Aorta (tissue), 5 donors: ENCODE measurements around the gene MUC22. TPM values are rescaled to one million over a fixed set of nuclear protein-coding genes. Genes with fewer than 3 reads are reported as not detected.
"Not testable (repeated sequence)": the region's sequence is repeated elsewhere in the genome, so short reads cannot be mapped to it uniquely, and the experiment has no call there.

Experiments
- ATAC-seq: fragments of 200-7000 bp; cut with Tn5 transposase; one replicate; pipeline ENCODE4 v1.9.1; 2022; ENCODE audit warnings: moderate library complexity; ENCODE audit not compliant: low FRiP score
- DNase-seq, 2 donors: peaks; one replicate each; pipeline ENCODE4 v3.0.0-alpha.2; 2020
- H3K27ac ChIP-seq, 2 donors: one replicate each; pipeline ENCODE4 v1.5.1; 2013; ENCODE audit warnings: low read length in 2 of 2, mild to moderate bottlenecking in 2 of 2, moderate library complexity in 2 of 2, control low read depth in 1 of 2, inconsistent platforms in 1 of 2, low read depth in 1 of 2
- H3K27me3 ChIP-seq, 2 donors: one replicate each; pipeline ENCODE4 v1.6.1; 2013; ENCODE audit warnings: control low read depth in 1 of 2, low read length in 1 of 2, mild to moderate bottlenecking in 1 of 2, moderate library complexity in 1 of 2; ENCODE audit not compliant: insufficient read depth in 2 of 2, control insufficient read depth in 1 of 2
- H3K36me3 ChIP-seq, 2 donors: one replicate each; pipeline ENCODE4 v1.6.1; 2013; ENCODE audit warnings: control low read depth in 1 of 2, low read length in 1 of 2, mild to moderate bottlenecking in 1 of 2; ENCODE audit not compliant: insufficient read depth in 2 of 2, control insufficient read depth in 1 of 2
- H3K4me1 ChIP-seq, 2 donors: one replicate each; pipeline ENCODE4 v1.6.1; 2013; ENCODE audit warnings: low read length in 2 of 2, control low read depth in 1 of 2, mild to moderate bottlenecking in 1 of 2, moderate library complexity in 1 of 2; ENCODE audit not compliant: insufficient read depth in 2 of 2, control insufficient read depth in 1 of 2
- H3K4me3 ChIP-seq, 2 donors: one replicate each; pipeline ENCODE4 v1.5.1; 2013; ENCODE audit warnings: low read length in 2 of 2, control low read depth in 1 of 2, mild to moderate bottlenecking in 1 of 2
- H3K9me3 ChIP-seq: one replicate; pipeline ENCODE4 v1.6.1; 2013; ENCODE audit warnings: mild to moderate bottlenecking, low read length; ENCODE audit not compliant: control insufficient read depth
- WGBS, 2 donors: extraction: QIAGEN DNeasy Blood & Tissue Kit; methylation state at CpG; one replicate each; pipeline ENCODE4 v1.1.7; 2013; 5-methylcytosine and 5-hydroxymethylcytosine counted together
- intact Hi-C, 2 donors: fragments of 100-400 bp; cut with DNase I; formaldehyde crosslinking; loops; one replicate each; pipeline versions ENCODE4 v1.14.2 to v1.15.0; 2022
- polyA plus RNA-seq, 2 donors: library from polyadenylated mRNA; stranded (reverse); fragments of 200-250 nt; gene quantifications; one replicate each; pipeline ENCODE4 v1.2.3, GENCODE V29; 2013
- total RNA-seq, 2 donors: library from RNA; stranded (reverse); fragmentation: NEBNext Ultra II Directional; extraction: Animal tissue kit (Norgen Biotek cat#: 25700); gene quantifications; one replicate each; pipeline ENCODE4 v1.2.1, GENCODE V29; 2021
- donor health status: healthy with polysubstance abuse.
- donor health status: Bipolar disorder and iron deficiency.
- donor health status: DM: no; HTN: no; CAD: no.
- donor health status: DM: no; HTN: no; CAD: no.
- donor health status: DM: yes; HTN: yes; CAD: no.

The MUC22 gene
- total and polyA plus RNA-seq, 4 donors = not detected

- Histone ChIP-seq H3K27me3 (no peaks in the 10 kb centered on the region), H3K4me3 (no peak overlapping the region), H3K27ac (no peak overlapping the region), H3K4me1 (no peaks in the 10 kb centered on the region), H3K36me3 (no peaks in the 10 kb centered on the region), H3K9me3 (no peaks in the 10 kb centered on the region)
- 85 to 88% methylated on average over 9 of the region's 9 CpGs for WGBS, 2 donors
- no peak for DNase-seq
- ATAC-seq = no peak
- intact Hi-C loops = no loop called here
Measured at GRCh38 chr6:30988209-30988825, 22.0 kb upstream of the MUC22 start.

GRCh38 chr6:30990422-30991086 lies 19.7 kb upstream of the MUC22 start:
- no peaks in the 10 kb centered on the region for H3K36me3 ChIP-seq
- ATAC-seq = no peak
- no peaks in the 10 kb centered on the region for H3K27me3 ChIP-seq
- no peak overlapping the region for H3K4me3 ChIP-seq
- intact Hi-C loops = no loop called here
- H3K4me1 ChIP-seq = no peaks in the 10 kb centered on the region
- no peak overlapping the region for H3K27ac ChIP-seq
- H3K9me3 ChIP-seq = no peaks in the 10 kb centered on the region
- WGBS, 2 donors = 70 to 72% methylated on average over 8 of the region's 8 CpGs
- no peak for DNase-seq

GRCh38 chr6:30991891-30992290 lies 18.4 kb upstream of the MUC22 start:
- DNase-seq = no peak
- intact Hi-C loops = no loop called here
- Histone ChIP-seq H3K27me3 (no peaks in the 10 kb centered on the region), H3K36me3 (no peaks in the 10 kb centered on the region), H3K4me1 (no peaks in the 10 kb centered on the region), H3K27ac (no peak overlapping the region), H3K4me3 (no peak overlapping the region), H3K9me3 (no peaks in the 10 kb centered on the region)
- WGBS, 2 donors = 72 to 83% methylated on average over 2 of the region's 2 CpGs
- no peak for ATAC-seq

- intact Hi-C loops = no loop called here
- H3K9me3 ChIP-seq = no peaks in the 10 kb centered on the region
- H3K27me3 ChIP-seq = no peaks in the 10 kb centered on the region
- H3K4me3 ChIP-seq = no peak overlapping the region
- ATAC-seq (no peak), DNase-seq (no peak)
- no peak overlapping the region for H3K27ac ChIP-seq
- H3K36me3 ChIP-seq = no peaks in the 10 kb centered on the region
- no peaks in the 10 kb centered on the region for H3K4me1 ChIP-seq
- WGBS, 2 donors = 92 to 93% methylated on average over 2 of the region's 2 CpGs
Measured at GRCh38 chr6:30997301-30997700, 13.0 kb upstream of the MUC22 start.

GRCh38 chr6:30998785-30999184 lies 11.5 kb upstream of the MUC22 start:
- Histone ChIP-seq H3K27ac (no peak overlapping the region), H3K4me1 (no peaks in the 10 kb centered on the region), H3K27me3 (no peaks in the 10 kb centered on the region), H3K4me3 (no peak overlapping the region), H3K36me3 (no peaks in the 10 kb centered on the region), H3K9me3 (no peaks in the 10 kb centered on the region)
- intact Hi-C loops = no loop called here
- no peak for DNase-seq
- WGBS, 2 donors = 55 to 64% methylated on average over 5 of the region's 5 CpGs
- no peak for ATAC-seq

GRCh38 chr6:31000067-31000860 lies 10.0 kb upstream of the MUC22 start:
- ATAC-seq, intact Hi-C loops, DNase-seq, H3K9me3 ChIP-seq, H3K36me3 ChIP-seq, H3K4me1 ChIP-seq, H3K27ac ChIP-seq, H3K4me3 ChIP-seq, H3K27me3 ChIP-seq: not testable (repeated sequence)
- 90 to 94% methylated on average over 30 to 39 of the region's 39 CpGs for WGBS, 2 donors

- Histone ChIP-seq H3K36me3 (no peaks in the 10 kb centered on the region), H3K4me3 (no peak overlapping the region), H3K27me3 (no peaks in the 10 kb centered on the region), H3K27ac (no peak overlapping the region), H3K9me3 (no peaks in the 10 kb centered on the region), H3K4me1 (no peaks in the 10 kb centered on the region)
- intact Hi-C loops = no loop called here
- 78 to 81% methylated on average over 13 of the region's 13 CpGs for WGBS, 2 donors
- DNase-seq (no peak), ATAC-seq (no peak)
Measured at GRCh38 chr6:31001281-31001888, 8.9 kb upstream of the MUC22 start.

GRCh38 chr6:31002471-31002870 lies 7.8 kb upstream of the MUC22 start:
- no peaks in the 10 kb centered on the region for H3K36me3 ChIP-seq
- ATAC-seq (no peak), DNase-seq (no peak)
- intact Hi-C loops = no loop called here
- H3K4me1 ChIP-seq = no peaks in the 10 kb centered on the region
- H3K9me3 ChIP-seq = no peaks in the 10 kb centered on the region
- H3K27me3 ChIP-seq = no peaks in the 10 kb centered on the region
- no peak overlapping the region for H3K4me3 ChIP-seq
- H3K27ac ChIP-seq = no peak overlapping the region
- 67 to 69% methylated on average over 2 of the region's 2 CpGs for WGBS, 2 donors
